ENCODE data around the gene JMJD1C.
"Not testable (repeated sequence)": the region's sequence is repeated elsewhere in the genome, so short reads cannot be mapped to it uniquely, and the experiment has no call there.

The JMJD1C gene

GRCh38 chr10:63465293-63466143 lies at the start of gene JMJD1C:
JMJD1C (minus strand) TSS chr10:63465977; CDS start chr10:63465662, 315 bp downstream.
- DNase-seq (ENCODE audit: low read depth in 3 of 3) = peak; percentile 19 to 46 (median 34)

GRCh38 chr10:63515002-63515763 lies 49.4 kb upstream of the JMJD1C start:
- no peak for DNase-seq (ENCODE audit: low read depth in 3 of 3)

GRCh38 chr10:63506554-63506953 lies 40.8 kb upstream of the JMJD1C start:
- DNase-seq (ENCODE audit: low read depth in 3 of 3) = no peak

GRCh38 chr10:63505562-63505961 lies 39.8 kb upstream of the JMJD1C start:
- DNase-seq (ENCODE audit: low read depth in 3 of 3) = no peak

- no peak for DNase-seq (ENCODE audit: low read depth in 3 of 3)
Observed at GRCh38 chr10:63504145-63504881, 38.5 kb upstream of the JMJD1C start.

- DNase-seq (ENCODE audit: low read depth in 3 of 3) = no peak
Observed at GRCh38 chr10:63503395-63503794, 37.6 kb upstream of the JMJD1C start.

- no peak for DNase-seq (ENCODE audit: low read depth in 3 of 3)
Observed at GRCh38 chr10:63502832-63503231, 37.1 kb upstream of the JMJD1C start.

GRCh38 chr10:63501954-63502353 lies 36.2 kb upstream of the JMJD1C start:
- DNase-seq (ENCODE audit: low read depth in 3 of 3) = no peak

GRCh38 chr10:63500551-63500950 lies 34.8 kb upstream of the JMJD1C start:
- not testable (repeated sequence) for DNase-seq (ENCODE audit: low read depth in 3 of 3)

- no peak for DNase-seq (ENCODE audit: low read depth in 3 of 3)
Observed at GRCh38 chr10:63498665-63499064, 32.9 kb upstream of the JMJD1C start.

GRCh38 chr10:63497321-63497720 lies 31.5 kb upstream of the JMJD1C start:
- DNase-seq (ENCODE audit: low read depth in 3 of 3) = no peak

GRCh38 chr10:63496561-63496960 lies 30.8 kb upstream of the JMJD1C start:
- DNase-seq (ENCODE audit: low read depth in 3 of 3) = no peak

GRCh38 chr10:63494951-63495350 lies 29.2 kb upstream of the JMJD1C start:
- DNase-seq (ENCODE audit: low read depth in 3 of 3) = no peak

GRCh38 chr10:63493004-63493403 lies 27.2 kb upstream of the JMJD1C start:
- no peak for DNase-seq (ENCODE audit: low read depth in 3 of 3)

GRCh38 chr10:63492317-63492690 lies 26.5 kb upstream of the JMJD1C start:
- DNase-seq (ENCODE audit: low read depth in 3 of 3) = not testable (repeated sequence)

- DNase-seq (ENCODE audit: low read depth in 3 of 3) = no peak
Observed at GRCh38 chr10:63491588-63492316, 26.0 kb upstream of the JMJD1C start.

GRCh38 chr10:63489838-63490237 lies 24.1 kb upstream of the JMJD1C start:
- no peak for DNase-seq (ENCODE audit: low read depth in 3 of 3)

- no peak for DNase-seq (ENCODE audit: low read depth in 3 of 3)
Observed at GRCh38 chr10:63487990-63488389, 22.2 kb upstream of the JMJD1C start.

- no peak for DNase-seq (ENCODE audit: low read depth in 3 of 3)
Observed at GRCh38 chr10:63483983-63484382, 18.2 kb upstream of the JMJD1C start.

- no peak for DNase-seq (ENCODE audit: low read depth in 3 of 3)
Observed at GRCh38 chr10:63481815-63482421, 16.1 kb upstream of the JMJD1C start.

GRCh38 chr10:63480237-63480636 lies 14.5 kb upstream of the JMJD1C start:
- no peak for DNase-seq (ENCODE audit: low read depth in 3 of 3)
